HL-60/S4 treated with retinoic acid at 250 ng/mL for 4 days and 3 days (cell line): ENCODE measurements around the gene ST6GALNAC3.

Experiments
- in situ Hi-C: fragments of 300-500 bp; cut with MboI; formaldehyde crosslinking; loops from 2 replicates; pipeline ENCODE4 v1.7.0; 2022; ENCODE audit warnings: low sequenced_read_pairs

ST6GALNAC3 gene

GRCh38 chr1:76668046-76668445, 593.5 kb downstream of the ST6GALNAC3 start:
- in situ Hi-C loops, result no loop called here

GRCh38 chr1:76669131-76669530, 594.6 kb downstream of the ST6GALNAC3 start:
- in situ Hi-C loops, result no loop called here

GRCh38 chr1:76669624-76670315, 595.2 kb downstream of the ST6GALNAC3 start:
- in situ Hi-C loops, result no loop called here

GRCh38 chr1:76674689-76675210, 600.2 kb downstream of the ST6GALNAC3 start:
- in situ Hi-C loops, result no loop called here

GRCh38 chr1:76677416-76678405, 603.2 kb downstream of the ST6GALNAC3 start:
- in situ Hi-C loops, result no loop called here

GRCh38 chr1:76679534-76680152, 605.1 kb downstream of the ST6GALNAC3 start:
- in situ Hi-C loops, result no loop called here

GRCh38 chr1:76680651-76681050, 606.1 kb downstream of the ST6GALNAC3 start:
- in situ Hi-C loops, result no loop called here

- in situ Hi-C loops, result no loop called here
These were observed 607.6 kb downstream of the ST6GALNAC3 start for GRCh38 chr1:76682138-76682537.
